HK-2 (cell line): ENCODE results near the gene PCSK7.

Experiments
- DNase-seq: peaks from one replicate; pipeline ENCODE4 v3.0.0-alpha.2; 2018; ENCODE audit not compliant: unreplicated experiment

Gene PCSK7

DNA sequence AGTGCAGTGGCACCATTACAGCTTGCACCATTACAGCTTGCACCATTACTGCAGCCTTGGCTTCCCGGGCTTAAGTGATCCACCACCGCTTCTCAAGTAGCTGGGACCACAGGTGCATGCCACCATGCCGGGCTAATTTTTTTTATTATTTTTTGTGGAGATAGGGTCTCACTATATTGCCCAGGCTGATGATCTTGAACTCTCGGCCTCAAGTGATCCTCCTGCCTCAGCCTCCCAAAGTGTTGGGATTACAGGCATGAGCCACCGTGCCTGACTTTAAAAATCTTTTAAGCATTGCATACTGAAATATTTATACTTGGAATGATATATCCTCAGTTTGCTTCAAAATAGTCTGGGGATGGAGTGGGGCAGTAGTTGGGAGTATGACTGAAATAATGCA lies 77.4 kb downstream of the PCSK7 start:
- no peak for DNase-seq
